Measurements from ENCODE around the gene FAM185A.

GRCh38 chr7:102836191-102836919, 87.6 kb downstream of the FAM185A start:
- TF ChIP-seq CTCF (IDR thresholded peaks at IDR 0.05) (no peak), POLR2A (IDR thresholded peaks at IDR 0.05) (no peak)
